Germinal center (tissue), 1 donor: ENCODE results near the gene MRPL34.

ENCODE experiments used
- DNase-seq: peaks from one replicate; pipeline ENCODE4 v3.0.0; 2012; ENCODE audit warnings: mixed read lengths, low spot score

Gene MRPL34

DNA sequence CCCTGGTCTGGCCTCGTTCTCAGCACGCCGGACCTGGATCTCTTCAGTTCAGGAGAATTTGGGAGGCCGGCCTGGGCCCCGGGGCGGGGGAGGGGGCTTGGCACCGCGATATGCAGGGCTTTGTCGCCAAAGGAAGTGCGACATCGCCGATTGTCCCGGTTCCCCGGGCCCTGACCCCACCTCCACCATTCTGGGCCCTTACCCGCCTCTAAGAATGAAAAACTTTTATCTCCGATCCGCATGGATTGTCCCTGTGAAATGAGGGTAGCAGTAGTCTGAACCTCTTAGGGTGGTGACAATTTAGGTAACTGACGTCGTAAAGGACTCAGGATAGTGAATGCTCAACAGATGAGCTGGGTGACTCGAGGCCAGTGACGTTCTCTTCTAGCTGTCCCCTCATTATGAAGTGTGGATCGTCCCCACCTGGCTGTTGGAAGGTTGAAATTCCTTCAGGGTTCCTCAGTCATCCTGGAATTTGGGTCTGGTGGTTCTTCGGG is 4.3 kb downstream of the MRPL34 start:
- DNase-seq = no peak

DNA sequence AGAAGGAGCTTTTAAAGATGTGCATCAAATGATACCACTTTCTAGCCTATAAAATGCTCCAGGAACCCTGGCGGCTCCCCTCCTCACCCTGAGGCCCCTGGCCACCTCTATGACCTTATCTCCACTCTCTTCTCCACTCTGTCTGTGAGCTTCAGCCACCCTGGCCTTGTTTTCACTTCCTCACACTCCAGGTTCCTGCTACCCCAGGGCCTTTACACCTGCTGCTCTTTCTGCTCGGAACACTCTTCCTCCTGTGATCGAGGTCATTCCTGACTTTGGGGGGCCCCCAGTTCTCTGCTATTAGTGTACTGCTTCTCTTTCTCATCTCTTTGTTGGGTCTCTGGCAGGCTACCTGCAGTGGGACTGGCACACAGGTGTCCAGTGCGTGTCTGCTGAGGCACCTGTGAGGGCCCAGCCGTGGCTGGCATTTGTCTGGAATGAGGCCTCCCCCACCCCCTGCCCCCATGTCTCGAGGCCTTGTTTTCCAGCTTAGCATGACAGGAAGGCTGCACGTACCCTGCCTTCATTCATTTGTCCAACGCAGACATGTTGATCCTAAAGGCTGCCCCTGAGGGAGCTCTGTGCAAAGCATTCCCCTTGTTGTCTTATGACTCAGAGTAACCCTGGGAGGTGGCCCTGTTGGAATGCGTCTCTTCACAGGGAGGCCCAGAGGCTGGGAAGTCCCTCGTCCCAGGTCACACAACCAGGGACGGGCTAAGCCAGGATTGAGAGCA is 6.0 kb downstream of the MRPL34 start:
- DNase-seq = no peak

DNA sequence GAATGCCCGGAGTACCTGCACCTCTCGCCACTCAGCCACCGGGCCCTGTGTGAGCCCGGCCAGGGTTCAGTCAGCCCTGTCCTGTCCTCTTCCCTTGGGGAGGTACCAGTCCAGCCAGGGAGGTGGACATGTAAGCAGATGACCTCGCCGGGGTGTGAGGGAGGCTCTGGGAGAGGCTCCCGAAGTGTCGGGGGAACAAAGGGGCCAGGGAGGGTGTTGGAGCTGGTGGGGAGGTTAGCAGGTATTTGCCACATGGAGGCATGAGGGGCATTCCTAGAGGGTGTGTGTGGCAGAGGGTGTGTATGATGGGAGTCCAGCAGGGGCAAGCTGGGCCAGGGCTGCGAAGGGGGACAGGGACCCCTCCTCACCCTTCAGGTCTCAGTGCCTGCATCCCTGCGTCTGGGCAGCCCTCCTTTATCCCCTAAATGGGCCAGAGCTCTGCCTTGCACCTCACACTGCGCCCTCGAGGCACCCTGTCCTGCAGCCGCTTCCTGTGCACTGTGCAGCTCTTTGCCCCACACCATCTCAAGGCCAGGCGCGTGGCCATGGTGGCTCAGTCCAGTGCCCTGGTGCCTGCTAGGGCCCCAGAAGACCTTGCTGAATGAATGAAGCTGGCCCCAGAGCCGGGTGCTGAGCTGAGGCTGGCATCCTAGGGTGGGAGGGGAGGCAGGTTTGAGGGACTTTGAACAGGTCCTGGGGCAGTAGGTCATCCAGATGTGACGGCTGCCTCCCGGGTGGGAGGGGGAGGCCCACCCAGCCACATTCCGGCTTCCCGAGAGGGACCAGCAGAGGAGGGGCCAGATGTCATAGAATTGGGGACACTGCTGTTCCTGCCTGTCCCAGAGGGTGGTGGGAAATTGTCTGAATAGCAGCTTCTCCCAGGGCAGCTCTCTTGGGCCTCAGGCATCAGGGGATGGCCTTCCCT is 6.8 kb downstream of the MRPL34 start:
- DNase-seq = no peak

DNA sequence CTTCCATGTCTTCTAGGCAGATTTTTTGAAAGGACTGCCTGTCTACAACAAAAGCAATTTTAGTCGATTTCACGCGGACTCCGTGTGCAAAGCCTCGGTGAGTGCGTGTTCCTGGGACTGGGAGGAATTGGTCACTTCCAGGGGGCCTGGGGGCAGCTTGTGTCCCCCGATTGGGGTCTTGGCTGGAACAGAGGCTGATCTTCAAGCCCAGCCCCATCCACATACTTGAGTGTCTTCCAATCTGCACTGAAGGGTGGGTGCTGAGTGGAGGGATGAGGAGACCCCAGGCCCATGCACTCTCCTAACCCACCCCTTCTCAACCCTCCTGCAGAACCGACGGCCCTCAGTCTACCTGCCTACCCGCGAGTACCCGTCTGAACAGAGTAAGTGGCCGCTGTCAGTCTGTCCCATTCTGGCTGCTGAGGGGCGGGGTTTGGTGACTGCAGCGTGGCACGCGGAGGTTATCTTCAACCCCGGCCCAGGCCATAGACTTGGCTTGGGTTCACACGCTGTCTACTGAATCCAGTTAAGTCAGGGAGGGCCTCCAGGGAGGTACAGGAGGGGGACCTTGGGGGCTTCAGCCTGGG is 8.4 kb downstream of the MRPL34 start:
- DNase-seq = no peak

DNA sequence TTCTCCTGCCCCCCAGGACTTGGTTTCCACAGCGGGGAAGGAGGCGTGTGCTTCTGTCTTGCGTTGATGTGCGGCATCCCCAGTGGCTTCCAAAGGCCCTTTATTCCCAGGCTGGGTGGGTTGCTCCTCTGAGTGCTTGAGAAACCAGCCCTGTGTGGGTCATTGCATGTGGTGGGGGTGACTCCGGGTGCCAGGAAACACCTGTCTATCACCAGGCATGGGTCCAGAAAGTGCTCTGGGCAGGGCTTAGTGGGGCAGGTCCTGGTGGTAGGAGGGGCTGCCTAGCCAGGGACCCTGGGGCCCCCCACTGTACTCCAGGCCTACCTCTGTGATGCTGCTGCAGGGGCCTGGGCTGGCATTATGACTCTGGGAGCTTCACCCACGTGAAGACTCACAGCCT is 13.3 kb downstream of the MRPL34 start:
- no peak for DNase-seq

DNA sequence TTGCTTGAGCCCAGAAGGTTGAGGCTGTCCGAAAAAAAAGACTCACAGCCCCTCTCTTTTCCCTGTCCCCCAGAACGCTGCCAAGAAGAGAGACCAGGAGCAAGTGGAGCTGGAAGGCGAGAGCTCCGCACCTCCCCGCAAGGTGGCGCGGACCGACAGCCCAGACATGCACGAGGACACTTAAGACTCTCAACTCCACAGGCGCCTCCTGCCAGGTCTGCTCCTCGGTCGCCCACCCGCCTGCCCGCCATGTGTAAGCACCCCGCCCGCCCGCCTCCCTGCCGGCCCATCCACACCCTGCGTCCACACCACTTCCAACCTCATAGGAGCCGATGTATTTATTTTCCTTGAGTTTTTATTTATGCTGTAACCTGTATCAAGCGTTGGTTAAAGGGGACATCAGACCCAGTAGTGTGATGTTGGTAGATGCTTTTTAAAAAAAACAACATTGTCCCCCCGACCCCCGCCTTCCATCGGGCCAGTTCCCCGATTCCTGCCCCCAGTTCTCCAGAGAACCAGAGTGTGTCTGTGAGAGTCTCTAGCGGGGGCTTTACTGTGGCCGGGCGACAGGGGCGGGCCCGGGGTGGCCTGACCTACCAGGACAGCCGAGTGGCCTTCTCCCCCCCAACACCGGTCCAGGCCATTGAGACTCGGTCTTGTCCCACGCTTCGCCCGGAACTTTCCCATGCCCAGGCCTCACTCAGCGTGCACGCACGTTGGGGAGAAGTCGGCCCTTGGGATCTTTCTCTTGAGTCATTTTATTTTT is 14.0 kb downstream of the MRPL34 start:
- no peak for DNase-seq

DNA sequence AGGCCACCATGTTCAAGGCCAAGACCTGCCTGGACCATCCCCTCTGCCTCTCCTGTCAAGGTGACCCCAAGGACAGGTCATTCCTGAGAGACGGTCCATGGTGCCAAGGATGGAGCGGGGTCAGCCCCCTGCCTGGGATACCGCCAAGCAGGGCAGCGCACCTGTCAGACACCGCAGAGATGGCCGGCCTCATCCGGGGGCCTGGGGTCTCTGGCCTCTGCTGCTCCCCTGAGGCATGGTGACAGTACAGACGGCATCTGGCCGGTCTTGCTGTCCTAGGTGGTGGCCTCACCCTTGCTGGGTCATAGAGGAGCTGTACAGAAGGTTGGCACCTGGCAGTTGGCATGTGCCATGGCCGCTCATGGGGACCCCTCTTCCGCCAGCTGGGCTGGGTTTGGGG is 14.8 kb downstream of the MRPL34 start:
- DNase-seq = no peak

DNA sequence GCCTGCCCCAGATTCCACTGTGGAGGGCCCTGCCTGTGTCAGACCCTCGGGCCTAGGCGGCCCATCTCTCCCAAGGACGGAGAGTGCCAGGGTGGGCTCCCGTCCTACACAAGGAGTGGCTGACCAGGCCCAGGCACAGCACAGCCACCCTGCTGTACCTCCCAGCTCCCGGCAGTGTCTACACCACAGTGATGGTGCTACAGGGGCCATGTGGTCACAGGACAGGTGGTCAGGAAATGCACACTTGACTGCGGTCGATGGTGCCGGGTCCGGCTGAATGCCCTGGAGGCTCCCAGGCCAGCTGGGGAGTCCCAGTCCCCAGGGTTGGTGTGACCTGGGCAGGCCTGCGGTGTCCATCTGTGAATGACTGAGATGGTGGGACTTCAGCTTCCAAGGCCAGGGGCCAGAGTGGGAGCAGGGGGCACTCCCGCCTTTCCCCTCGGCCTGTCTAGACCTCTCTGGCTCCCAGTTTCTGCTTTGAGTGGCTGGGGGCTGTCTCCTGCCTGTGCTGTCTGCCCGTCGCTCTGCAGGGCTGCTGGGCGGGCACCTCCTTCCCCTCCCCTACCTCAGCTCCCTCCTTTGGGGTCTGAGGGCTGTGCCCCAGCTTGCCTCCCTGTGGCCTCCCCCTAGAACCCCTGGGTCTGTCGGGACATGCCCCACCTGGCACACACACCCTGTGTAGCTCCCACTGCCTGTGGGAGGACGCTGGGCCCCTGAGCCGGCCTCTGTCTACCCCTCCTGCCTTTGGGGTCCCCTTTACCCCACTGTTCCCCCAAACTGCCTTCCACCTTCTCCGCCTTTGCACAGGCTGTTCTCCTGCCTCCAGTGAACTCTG is 16.2 kb downstream of the MRPL34 start:
- no peak for DNase-seq

DNA sequence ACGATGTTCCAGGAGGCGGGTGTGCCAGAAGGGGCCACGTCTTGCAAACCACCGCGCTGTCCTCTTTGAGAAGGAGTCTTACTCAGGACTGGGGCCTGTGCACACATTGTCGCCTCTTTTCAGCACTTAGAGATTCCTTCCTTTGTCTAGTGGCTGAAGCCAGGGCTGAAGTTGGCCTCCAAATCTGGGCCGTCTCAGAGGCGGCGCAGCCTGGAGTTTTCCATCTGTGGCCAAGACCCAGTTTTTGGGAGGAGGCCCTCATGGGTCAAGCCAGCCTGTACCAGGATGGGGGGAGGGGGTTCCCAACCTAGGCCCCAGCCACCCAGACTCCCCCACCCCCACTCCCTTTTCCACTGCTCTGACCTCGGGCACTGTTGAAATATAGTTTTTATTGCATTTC is 17.2 kb downstream of the MRPL34 start:
- DNase-seq = no peak

DNA sequence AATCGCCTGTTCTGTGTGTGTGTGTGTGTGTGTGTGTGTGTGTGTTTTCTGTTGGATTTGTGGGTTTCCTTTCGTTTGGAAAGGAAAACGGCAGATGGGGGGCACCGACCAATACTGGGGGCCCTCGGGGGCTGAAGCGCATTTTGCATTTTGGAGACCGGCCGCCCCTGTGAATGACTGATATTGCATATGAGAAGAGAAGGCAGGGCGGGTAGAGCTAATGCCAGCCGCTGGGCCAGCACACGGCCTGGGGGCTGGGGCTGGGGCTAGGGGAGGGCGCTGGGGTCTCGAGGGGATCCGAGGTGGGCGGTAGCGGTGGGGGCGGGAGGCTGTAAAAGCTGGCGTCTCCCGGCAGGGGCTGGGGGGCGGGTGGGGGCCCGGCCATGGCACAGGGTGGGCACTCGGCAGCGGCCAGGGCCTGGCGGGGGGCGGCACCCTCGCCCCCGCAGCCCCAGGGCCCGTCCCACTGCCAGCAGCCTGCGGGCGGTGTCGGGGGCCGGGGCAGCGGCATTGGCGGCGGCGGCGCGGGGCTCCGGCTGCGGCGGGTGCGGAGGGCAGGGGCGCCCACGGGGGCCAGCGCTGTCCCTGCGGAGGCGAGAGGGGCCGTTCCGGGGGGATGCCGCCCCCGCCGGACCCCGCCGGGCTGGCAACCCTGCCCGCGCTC is 17.8 kb downstream of the MRPL34 start:
- DNase-seq = no peak

DNA sequence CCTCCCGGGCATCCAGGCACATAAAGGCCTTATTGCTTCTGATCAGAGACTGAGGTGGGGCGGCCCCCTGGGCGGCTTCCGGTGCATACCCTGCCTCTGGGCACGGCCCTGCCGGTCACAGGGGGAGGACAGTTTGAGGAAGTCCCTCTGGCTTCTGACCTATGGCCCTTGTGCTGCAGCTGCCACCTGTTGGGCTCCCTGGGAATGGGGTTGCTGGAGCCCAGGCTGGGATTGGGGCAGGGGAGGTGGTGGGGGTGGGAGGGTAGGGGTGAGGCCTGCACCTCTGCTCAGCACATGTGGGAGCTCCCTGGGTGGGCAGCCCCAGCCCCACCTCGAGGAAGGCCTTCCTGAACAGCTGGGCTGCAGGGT is 18.3 kb downstream of the MRPL34 start:
- no peak for DNase-seq

DNA sequence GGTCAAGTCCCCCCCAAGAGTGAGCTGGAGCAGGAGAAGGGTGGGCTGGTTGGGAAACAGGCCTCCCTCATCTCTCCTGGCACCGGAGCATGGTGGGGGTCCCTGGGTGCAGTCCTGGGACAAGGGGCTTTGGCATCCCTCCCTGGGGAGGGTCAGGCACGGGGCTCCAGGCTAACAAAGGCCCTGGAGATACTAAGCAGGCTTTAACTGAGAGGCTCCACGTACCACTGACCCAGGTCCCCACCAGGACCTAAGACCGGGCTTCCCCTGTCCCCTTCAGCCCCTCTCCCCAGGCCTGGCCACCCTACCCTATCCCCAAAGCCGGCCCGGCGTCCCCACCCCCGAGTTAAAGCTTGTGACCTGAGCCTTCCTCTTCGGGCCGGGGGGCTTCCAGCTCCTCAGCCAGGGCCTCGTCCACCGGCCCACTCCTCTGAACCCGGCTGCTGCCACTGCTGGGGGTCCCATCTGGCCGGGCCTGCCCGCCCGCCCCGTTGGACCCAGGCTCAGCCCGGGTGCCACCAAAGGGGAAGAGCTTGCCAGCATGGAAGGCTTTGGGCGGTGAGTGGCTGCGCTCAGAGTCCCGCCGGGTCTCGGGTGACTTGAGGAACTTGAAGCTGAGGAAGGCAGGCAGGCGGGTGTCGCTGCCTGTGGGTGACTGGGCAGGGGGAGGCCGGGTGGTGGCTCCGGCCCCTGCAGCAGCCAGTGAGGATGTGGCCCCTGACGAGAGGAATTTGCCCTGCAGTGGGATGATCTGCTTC is 18.9 kb downstream of the MRPL34 start:
- no peak for DNase-seq

DNA sequence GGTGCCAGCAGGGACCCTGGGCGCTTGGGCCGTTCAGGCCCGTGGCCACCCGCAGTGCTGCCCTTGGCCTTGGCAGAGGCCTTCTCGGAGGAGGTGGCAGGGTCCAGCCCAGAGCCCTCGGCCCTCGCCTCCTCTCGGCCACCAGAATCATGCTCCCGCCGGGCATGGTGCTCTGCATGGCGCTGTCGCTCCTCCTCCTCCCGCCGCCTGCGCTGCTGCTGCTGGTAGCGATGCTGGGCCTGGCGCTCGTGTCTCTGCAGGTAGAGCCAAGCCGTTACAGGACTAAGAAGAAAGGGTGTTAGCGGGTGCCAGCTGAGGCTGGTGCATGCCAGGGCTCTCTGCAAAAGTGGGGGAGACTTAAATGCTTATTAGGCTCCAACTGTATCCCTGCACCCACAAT is 19.5 kb downstream of the MRPL34 start:
- DNase-seq = no peak

DNA sequence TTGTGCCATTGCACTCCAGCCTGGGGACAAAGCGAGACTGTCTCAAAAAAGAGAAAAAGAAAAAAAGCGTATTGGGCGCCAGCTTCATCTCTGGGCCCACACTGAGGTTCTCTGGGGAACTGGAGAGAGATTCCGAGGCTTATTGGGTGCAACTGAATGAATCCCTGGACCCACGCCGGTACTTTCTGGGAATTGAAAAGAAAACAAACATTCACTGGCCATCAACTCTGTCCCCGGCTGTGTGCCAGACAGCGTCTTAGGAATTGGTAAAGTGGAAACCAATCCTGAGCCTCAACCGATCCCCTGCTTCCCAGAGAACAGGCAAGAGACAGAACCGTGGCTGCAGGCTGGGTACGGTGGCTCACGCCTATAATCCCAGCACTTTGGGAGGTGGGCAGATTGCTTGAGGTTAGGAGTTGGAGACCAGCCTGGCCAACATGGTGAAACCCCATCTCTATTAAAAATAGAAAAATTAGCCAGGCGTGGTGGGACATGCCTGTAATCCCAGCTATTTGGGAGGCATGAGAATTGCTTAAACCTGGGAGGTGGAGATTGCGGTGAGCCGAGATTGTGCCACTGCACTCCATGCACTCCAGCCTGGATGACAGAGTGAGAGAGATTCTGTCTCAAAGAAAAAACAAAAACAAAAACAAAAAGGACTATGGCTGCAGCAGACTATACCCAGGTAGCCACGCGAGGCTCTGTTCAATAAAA is 20.4 kb downstream of the MRPL34 start:
- DNase-seq = no peak

DNA sequence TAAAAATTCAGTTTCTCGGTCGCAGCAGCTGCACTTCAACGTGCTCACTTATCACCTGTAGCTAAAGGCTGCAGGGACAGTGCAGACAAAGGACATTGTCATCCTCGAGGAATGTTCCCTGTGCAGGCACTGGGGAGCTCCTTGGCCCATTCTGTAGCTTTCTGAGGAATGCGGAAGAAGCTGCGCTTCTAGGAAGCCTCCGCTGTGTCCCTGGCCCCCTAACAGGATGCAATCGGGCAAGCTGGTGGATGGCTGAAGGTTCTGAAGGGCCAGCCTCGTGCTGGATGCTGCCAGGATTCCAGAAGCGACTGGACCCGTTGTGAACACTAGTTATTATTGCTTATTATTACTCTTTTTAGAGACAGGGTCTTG is 20.9 kb downstream of the MRPL34 start:
- no peak for DNase-seq

DNA sequence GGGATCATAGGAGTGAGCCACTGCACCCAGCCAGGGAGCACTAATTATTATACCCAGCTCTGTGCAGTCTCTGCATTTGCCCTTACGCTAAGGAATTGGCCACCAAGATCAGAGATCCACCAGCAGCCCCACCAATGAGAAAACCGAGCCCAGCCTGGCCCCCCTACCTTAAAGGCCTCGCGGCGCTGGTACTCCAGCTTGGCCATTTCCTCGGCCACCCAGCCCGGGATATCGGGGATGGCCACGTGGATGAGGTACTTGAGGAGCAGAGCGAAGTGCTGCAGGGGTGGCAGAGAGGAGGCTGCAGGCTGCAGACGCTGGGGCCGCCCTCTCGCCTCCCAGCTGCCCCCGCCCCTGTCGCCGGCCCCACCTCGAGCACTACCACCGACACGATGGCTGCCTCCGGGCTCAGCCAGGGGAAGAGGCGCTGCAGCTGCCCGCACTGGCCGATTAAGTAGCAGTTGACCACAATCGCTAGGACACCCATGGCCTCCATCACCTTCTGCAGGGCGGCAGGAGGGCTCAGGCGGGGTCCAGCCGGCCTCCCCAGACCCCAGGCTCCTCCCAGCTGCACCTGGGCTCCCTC is 21.5 kb downstream of the MRPL34 start:
- no peak for DNase-seq

DNA sequence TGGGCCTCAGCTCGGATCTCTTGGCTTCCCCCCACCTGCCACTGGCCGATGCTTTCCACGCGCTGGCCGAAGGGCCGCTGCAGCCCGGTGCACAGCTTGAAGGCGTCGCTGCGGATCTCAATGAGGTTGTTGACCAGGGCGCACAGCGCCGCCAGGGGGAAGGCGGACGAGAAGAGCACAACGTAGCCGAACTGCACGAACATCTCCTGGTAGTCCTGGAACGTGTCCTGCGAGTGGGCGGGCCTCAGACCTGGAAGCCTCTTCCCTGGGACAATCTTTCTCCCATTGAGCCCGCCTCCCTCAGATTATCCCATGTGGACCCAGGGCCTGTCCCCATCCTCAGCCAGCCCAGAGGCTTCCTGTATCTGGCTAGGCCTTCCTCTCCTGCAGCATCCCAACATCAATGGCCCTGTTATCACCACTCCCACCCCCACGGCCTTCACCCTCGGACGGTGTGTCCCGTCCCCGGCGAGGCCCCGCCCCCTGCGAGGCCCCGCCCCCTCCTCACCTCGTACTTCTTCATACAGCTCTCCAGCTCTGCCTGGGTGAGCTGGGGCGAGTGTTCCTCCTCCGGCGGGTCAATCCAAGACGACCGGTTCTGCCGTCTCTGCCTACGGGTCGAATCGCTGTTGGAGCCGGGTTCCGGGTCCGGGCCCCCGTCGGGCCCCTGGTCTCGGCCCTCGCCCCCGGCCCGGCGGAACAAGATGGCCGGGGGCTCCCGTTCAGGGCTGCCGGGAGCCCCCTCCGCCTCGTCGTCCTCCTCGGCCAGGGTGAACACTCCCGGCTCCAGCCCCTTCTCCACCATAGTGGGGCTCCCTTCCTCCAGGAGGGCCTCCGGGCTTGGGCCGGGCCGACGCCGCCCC is 22.2 kb downstream of the MRPL34 start:
- peak; percentile 84 for DNase-seq
